Endodermal cell (in vitro differentiated cells): ENCODE data around the gene RPS6KA2. TPM values are rescaled to one million over a fixed set of nuclear protein-coding genes. Genes with fewer than 3 reads are reported as not detected.

ENCODE experiments used
- DNase-seq: peaks from one replicate; pipeline ENCODE4 v3.0.0-alpha.2; 2017
- H3K27ac ChIP-seq: 2 replicates; pipeline ENCODE4 v1.5.1; 2013; ENCODE audit warnings: mild to moderate bottlenecking, low read depth, low read length, moderate library complexity
- H3K27me3 ChIP-seq: 2 replicates; pipeline ENCODE4 v1.6.1; 2013; ENCODE audit warnings: mild to moderate bottlenecking, low read length, moderate library complexity; ENCODE audit not compliant: insufficient read depth, control insufficient read depth, poor library complexity, severe bottlenecking
- H3K36me3 ChIP-seq: 2 replicates; pipeline ENCODE4 v1.7.0; 2013; ENCODE audit warnings: mild to moderate bottlenecking, low read length, moderate library complexity; ENCODE audit not compliant: control insufficient read depth, insufficient read depth
- H3K4me1 ChIP-seq: one replicate; pipeline ENCODE4 v1.7.0; 2013; ENCODE audit warnings: low read length; ENCODE audit not compliant: control insufficient read depth, insufficient read depth
- H3K4me3 ChIP-seq: 2 replicates; pipeline ENCODE4 v1.5.1; 2013; ENCODE audit warnings: mild to moderate bottlenecking, low read length, moderate library complexity
- H3K9ac ChIP-seq: 2 replicates; pipeline ENCODE4 v1.6.1; 2013; ENCODE audit warnings: mild to moderate bottlenecking, low read length, moderate library complexity; ENCODE audit not compliant: poor library complexity, severe bottlenecking; ENCODE audit errors: extremely low read depth
- H3K9me3 ChIP-seq: 2 replicates; pipeline ENCODE4 v1.6.1; 2013; ENCODE audit warnings: mild to moderate bottlenecking, low read length, moderate library complexity; ENCODE audit not compliant: control insufficient read depth
- H3K27ac Mint-ChIP-seq: 2 replicates; pipeline ENCODE4 v1.8.0; 2020; ENCODE audit warnings: mixed read lengths
- H3K27me3 Mint-ChIP-seq: 2 replicates; pipeline ENCODE4 v1.8.0; 2021; ENCODE audit warnings: mild to moderate bottlenecking, mixed read lengths; ENCODE audit not compliant: insufficient read depth
- H3K36me3 Mint-ChIP-seq: 2 replicates; pipeline ENCODE4 v1.8.0; 2020; ENCODE audit warnings: low read depth, mixed read lengths
- H3K4me1 Mint-ChIP-seq: 2 replicates; pipeline ENCODE4 v1.8.0; 2020; ENCODE audit warnings: mixed read lengths
- H3K4me3 Mint-ChIP-seq: 2 replicates; pipeline ENCODE4 v1.8.0; 2020; ENCODE audit warnings: mild to moderate bottlenecking, moderate library complexity, mixed read lengths
- H3K9me3 Mint-ChIP-seq: 2 replicates; pipeline ENCODE4 v1.8.0; 2020; ENCODE audit warnings: mild to moderate bottlenecking, mixed read lengths
- WGBS, 2 experiments: methylation state at CpG; one replicate each; pipeline versions ENCODE4 v1.1.5 to v1.1.7; 2013; ENCODE audit warnings: missing lambda C conversion rate in 2 of 2, mixed read lengths in 1 of 2; ENCODE audit not compliant: insufficient coverage in 1 of 2, insufficient read length in 1 of 2; 5-methylcytosine and 5-hydroxymethylcytosine counted together
- total RNA-seq, 2 donors: library from RNA; stranded (reverse); fragmentation: NEBNext Ultra II Directional in 1 of 2; extraction: Animal tissue kit (Norgen Biotek cat#: 25700) in 1 of 2; gene quantifications; 2 replicates in 1 of 2; 3 replicates in 1 of 2; pipeline ENCODE4 v1.2.1, GENCODE V29; 2021
- TF ChIP-seq, protein P1 (sequence below): fragments of 200-600 bp; sonication (generic); conservative IDR thresholded peaks from 2 replicates; pipeline ENCODE4 v1.5.0; 2021; ENCODE audit warnings: antibody characterized with exemption, mild to moderate bottlenecking

Gene RPS6KA2
- total RNA-seq, 2 donors from 2014 or later: 17.9 to 23.9 TPM

DNA sequence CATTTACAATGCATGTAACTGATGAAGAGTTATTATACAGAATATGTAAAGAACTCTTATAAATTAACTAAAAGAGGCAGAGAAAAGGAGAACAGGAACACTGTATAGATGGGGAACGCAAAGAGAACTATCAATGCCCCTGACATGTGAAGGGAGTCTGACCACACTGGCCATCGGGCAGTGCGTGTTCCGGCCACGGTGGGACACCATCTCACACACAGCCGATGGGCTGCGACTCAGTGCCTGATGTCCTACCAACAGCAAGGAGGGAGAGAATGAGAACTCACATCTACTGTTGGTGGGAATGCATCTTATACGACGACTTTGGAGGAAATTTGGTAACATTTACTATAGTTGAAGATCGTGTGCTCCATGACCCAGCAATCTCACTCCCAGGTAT, 25.1 kb downstream of the RPS6KA2 start:
- Histone ChIP-seq H3K4me3 (no peak overlapping the region), H3K27ac (no peak overlapping the region), H3K4me1 (no peaks in the 10 kb centered on the region), H3K9ac (no peak overlapping the region), H3K36me3 (no peaks in the 10 kb centered on the region), H3K9me3 (no peaks in the 10 kb centered on the region), H3K27me3 (no peaks in the 10 kb centered on the region)
- no peak overlapping the region for H3K27ac Mint-ChIP-seq
- H3K4me1 Mint-ChIP-seq: peaks cover 18% of the 10 kb centered on the region
- H3K27me3 Mint-ChIP-seq: no peaks in the 10 kb centered on the region
- WGBS, 2 experiments: 95 to 98% methylated on average over 9 to 10 of the region's 10 CpGs
- H3K9me3 Mint-ChIP-seq: no peaks in the 10 kb centered on the region
- DNase-seq: peak; percentile 14
- H3K36me3 Mint-ChIP-seq: peaks cover 12% of the 10 kb centered on the region
- TF ChIP-seq, protein P1, sequence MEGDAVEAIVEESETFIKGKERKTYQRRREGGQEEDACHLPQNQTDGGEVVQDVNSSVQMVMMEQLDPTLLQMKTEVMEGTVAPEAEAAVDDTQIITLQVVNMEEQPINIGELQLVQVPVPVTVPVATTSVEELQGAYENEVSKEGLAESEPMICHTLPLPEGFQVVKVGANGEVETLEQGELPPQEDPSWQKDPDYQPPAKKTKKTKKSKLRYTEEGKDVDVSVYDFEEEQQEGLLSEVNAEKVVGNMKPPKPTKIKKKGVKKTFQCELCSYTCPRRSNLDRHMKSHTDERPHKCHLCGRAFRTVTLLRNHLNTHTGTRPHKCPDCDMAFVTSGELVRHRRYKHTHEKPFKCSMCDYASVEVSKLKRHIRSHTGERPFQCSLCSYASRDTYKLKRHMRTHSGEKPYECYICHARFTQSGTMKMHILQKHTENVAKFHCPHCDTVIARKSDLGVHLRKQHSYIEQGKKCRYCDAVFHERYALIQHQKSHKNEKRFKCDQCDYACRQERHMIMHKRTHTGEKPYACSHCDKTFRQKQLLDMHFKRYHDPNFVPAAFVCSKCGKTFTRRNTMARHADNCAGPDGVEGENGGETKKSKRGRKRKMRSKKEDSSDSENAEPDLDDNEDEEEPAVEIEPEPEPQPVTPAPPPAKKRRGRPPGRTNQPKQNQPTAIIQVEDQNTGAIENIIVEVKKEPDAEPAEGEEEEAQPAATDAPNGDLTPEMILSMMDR: no peak
- no peak overlapping the region for H3K4me3 Mint-ChIP-seq

DNA sequence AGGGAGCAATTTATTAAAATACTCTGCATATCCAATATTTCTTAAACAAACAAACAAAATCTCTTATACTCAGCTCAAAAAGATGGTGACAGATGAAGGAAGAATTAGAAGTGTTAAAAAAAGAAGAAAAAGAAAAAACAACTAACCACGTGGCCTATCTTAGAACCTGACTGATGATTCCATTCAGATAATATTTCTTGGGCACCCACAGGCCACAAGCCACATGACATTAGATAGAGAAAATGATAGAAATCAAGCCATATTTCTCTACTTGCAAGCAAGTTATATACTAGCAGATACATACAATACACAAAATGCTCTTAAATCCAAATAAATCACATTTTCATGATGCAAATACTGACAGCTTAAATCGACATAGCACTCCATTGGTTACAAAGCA, 26.1 kb downstream of the RPS6KA2 start:
- Mint-ChIP-seq H3K27me3 (no peaks in the 10 kb centered on the region), H3K27ac (no peak overlapping the region), H3K36me3 (peaks cover 12% of the 10 kb centered on the region), H3K4me3 (no peak overlapping the region), H3K9me3 (no peaks in the 10 kb centered on the region), H3K4me1 (peaks cover 18% of the 10 kb centered on the region)
- no peaks in the 10 kb centered on the region for H3K4me1 ChIP-seq
- no peaks in the 10 kb centered on the region for H3K9me3 ChIP-seq
- H3K9ac ChIP-seq: no peak overlapping the region
- no peaks in the 10 kb centered on the region for H3K36me3 ChIP-seq
- peak; percentile 22 for DNase-seq
- TF ChIP-seq, protein P1: no peak
- H3K27ac ChIP-seq: no peak overlapping the region
- H3K4me3 ChIP-seq: no peak overlapping the region
- whole genome bisulfite sequencing, 2 experiments: 100% methylated on average over 2 of the region's 2 CpGs; no CpG with 5 or more reads in 1 of the 2 experiments
- H3K27me3 ChIP-seq: no peaks in the 10 kb centered on the region

DNA sequence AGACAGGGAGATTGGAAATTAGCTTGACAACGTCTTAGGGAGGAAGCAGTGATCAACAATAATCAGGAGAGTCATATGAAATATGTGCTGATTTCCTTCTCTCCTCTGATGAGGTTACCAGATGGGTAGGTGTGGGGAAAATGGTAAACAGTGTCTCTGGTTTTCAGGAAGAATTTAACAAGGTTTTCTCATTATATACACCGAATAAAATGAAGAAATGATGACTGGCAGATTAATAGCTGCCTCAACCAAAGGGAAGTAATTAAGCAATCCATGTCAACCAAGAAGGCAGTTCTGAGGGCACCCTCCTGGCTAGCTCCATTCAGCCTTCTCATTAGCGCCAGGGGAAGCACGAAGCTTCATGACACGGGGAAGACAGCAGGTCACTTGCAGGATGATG, 27.8 kb downstream of the RPS6KA2 start:
- Mint-ChIP-seq H3K4me1 (peaks cover 9% of the 10 kb centered on the region), H3K4me3 (no peak overlapping the region), H3K9me3 (no peaks in the 10 kb centered on the region), H3K27me3 (no peaks in the 10 kb centered on the region), H3K36me3 (peaks cover 12% of the 10 kb centered on the region), H3K27ac (no peak overlapping the region)
- no peaks in the 10 kb centered on the region for H3K9me3 ChIP-seq
- H3K36me3 ChIP-seq: no peaks in the 10 kb centered on the region
- DNase-seq: peak; percentile 32
- 71 to 95% methylated on average over 4 to 5 of the region's 5 CpGs for WGBS, 2 experiments
- no peak overlapping the region for H3K9ac ChIP-seq
- H3K27ac ChIP-seq: no peak overlapping the region
- TF ChIP-seq, protein P1: no peak
- H3K4me1 ChIP-seq: no peaks in the 10 kb centered on the region
- H3K27me3 ChIP-seq: no peaks in the 10 kb centered on the region
- H3K4me3 ChIP-seq: no peak overlapping the region
